GM12873 (cell line): ENCODE data around the gene VWDE.

ENCODE experiments used
- TF ChIP-seq, protein P1 (sequence below): IDR thresholded peaks from 2 replicates; pipeline ENCODE4 v1.5.1; 2012; ENCODE audit warnings: low read depth, mild to moderate bottlenecking, moderate library complexity, low read length, control low read depth; ENCODE audit not compliant: insufficient read depth; ENCODE audit errors: missing control alignments

The VWDE gene

DNA sequence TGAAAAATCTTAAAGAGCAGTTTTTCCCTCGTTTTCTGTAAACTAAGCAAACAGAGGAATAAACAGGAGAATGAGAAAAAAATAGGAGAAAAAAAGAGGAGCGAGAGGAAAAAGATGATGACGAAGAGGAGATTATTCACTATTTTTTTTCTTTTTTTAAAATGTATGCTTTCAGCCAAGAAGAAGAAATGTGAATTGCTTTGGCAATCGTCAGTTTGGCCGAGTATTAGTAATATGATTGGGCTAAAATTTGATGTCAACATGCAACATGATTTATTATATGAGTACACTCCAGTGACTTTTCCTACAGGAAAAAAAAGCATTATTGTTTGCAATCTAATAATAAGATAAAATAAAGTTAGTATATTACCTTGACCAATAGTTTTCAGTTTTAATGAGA, 26.3 kb downstream of the VWDE start:
- TF ChIP-seq, protein P1, sequence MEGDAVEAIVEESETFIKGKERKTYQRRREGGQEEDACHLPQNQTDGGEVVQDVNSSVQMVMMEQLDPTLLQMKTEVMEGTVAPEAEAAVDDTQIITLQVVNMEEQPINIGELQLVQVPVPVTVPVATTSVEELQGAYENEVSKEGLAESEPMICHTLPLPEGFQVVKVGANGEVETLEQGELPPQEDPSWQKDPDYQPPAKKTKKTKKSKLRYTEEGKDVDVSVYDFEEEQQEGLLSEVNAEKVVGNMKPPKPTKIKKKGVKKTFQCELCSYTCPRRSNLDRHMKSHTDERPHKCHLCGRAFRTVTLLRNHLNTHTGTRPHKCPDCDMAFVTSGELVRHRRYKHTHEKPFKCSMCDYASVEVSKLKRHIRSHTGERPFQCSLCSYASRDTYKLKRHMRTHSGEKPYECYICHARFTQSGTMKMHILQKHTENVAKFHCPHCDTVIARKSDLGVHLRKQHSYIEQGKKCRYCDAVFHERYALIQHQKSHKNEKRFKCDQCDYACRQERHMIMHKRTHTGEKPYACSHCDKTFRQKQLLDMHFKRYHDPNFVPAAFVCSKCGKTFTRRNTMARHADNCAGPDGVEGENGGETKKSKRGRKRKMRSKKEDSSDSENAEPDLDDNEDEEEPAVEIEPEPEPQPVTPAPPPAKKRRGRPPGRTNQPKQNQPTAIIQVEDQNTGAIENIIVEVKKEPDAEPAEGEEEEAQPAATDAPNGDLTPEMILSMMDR, result no peak

DNA sequence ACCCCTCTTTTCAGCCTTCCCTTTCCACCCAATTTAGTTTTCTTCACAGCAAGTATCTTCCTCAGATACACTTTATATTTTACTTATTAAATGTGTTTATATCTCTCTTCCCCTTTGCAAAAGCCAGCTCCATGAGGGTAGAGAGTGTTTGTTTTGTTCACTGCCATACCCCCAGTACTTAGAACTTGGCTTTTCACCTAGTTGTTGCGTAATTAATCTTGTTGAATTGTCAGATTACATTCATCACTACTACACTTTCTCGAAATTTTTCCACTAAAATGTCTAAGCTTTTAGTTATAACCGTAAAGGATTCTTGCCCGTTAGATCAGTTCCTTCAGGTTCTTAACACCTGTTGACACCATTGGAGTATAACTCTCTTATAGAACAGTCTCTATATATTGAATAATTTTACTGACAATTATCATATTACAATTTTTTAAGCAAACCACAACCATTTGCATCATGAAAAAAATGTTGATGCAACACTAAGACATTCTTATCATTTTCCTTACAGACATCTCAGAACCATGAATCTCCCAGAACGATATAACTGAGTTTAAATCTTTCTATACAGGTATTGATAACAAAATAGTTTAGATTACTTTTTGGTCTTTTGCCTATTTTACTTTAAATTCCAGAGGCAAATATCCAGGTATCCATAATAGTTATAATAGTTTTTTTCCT, 29.9 kb downstream of the VWDE start:
- TF ChIP-seq, protein P1, result no peak

DNA sequence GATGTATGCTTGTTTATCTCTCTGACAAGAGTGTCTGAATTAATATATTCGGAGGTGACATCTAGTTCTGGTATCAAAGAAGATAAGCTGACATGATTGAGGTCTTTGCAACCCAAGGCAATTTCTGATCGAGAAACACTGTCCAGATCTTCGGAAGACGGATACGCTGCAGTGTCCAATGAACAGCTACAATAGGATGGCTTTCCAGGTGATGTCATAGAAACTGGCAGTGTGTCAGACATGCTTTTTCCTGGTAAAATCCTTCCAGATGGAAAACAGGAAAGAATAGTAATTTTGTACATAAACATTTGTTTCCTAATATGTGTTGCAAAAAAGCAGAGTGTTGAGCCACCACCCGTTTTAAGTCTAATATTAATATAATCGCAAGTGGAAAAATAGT, 33.4 kb downstream of the VWDE start:
- TF ChIP-seq, protein P1, result no peak

DNA sequence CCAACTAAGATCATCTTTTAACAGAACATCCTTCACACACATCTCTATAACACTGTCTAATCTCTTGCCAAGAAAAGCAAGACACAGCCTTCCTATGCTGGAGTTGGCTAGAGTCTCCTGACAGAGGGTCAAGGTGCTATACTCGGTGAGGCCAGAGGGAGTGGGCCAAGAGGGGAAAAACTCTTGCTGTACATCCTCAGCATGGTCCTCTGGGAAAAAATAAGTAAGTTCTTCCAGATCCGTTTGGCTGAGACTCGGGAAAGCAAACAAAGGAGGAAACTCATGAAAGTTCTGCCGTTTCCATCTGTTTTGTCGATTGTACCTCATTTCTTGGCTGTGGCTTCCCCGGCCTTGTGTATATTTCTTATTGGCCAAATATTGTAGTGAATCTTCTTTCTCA, 33.9 kb downstream of the VWDE start:
- TF ChIP-seq, protein P1, result no peak

DNA sequence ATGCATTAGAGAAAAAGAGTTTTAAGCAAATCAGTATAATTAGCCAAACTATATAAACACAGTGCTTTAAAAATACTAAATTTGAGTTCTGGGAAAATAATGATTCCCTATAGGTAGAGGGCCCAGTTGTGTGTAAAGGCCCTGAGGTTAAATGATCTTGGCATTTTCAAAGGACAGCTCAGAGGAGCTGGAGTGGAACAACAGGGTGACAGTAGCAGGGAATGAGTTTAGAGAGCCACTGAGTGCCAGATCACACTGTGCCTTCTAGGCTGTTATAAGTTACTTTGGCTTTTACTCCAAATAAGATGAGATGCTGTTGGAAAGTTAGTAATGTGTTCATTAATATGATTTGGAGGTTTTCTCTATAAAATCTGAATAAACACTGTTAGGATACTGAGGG, 34.6 kb downstream of the VWDE start:
- TF ChIP-seq, protein P1, result no peak

DNA sequence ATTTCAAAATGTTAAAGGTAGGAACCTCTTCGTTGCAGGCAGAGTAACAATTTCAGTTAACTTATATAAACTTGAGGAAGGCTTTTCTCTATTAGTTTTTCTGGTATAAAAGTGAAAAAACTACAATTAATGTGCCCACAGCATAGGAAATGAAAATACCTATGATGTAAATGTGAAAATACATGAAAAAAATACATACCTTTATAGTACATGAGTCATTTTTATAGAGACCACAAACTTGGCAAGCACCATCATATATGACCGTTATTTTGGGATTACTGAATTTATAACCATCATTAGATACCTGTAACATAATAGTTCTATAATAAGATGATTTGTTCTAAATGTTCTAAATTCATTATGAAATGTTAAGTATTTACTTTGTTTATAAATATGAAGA, 42.7 kb downstream of the VWDE start:
- TF ChIP-seq, protein P1, result no peak

DNA sequence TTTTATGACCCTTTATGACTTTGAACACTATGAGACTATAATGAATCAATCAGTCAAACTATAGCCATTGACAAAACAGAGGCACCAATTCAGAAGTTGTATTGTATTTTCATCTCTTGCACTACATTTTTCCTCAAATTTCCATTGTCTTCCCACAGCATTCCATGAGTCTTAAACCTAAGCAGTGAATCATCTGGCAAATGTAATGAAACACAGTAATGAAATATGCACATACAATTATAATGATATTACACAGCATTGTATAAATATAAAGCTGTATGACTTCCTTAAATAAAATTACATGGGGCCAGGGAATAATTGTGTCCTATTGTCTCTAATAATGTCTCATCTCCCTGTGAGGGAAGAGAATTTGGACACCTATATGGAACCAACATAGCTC, 45.0 kb downstream of the VWDE start:
- TF ChIP-seq, protein P1, result no peak
